ENCODE data around the gene FUT1. TPM values are rescaled to one million over a fixed set of nuclear protein-coding genes. Genes with fewer than 3 reads are reported as not detected.

The FUT1 gene
- total and polyA plus RNA-seq, 2 donors (not counting 3 experiments of a cell fraction or from before 2014, with no cell fraction given) = 1.9 to 4.8 TPM

GRCh38 chr19:48703316-48703715 is 49.1 kb downstream of the FUT1 start:
- BruUV-seq (replicated peaks) = no TSS peak
- no peak overlapping the region for H3K4me2 ChIP-seq (ENCODE audit: insufficient read depth, low read length)
- no peaks in the 10 kb centered on the region for H3K36me3 ChIP-seq (ENCODE audit: control insufficient read depth in 2 of 2, extremely low read depth in 1 of 2, insufficient read depth in 2 of 2, low read length in 2 of 2)
- dilution Hi-C loops (cut with MboI; ENCODE audit: extremely low pct_ligation_motif_present, low sequenced_read_pairs) = no loop called here
- no peaks in the 10 kb centered on the region for H3K79me2 ChIP-seq (ENCODE audit: control insufficient read depth, insufficient read depth, low read length)
- TF ChIP-seq GATA2 (IDR thresholded peaks at IDR 0.05; ENCODE audit: insufficient read depth, insufficient read length, low read depth, low read length) (no peak), MAX (IDR thresholded peaks at IDR 0.05; ENCODE audit: insufficient read depth, insufficient read length) (no peak), FOS (IDR thresholded peaks at IDR 0.05; ENCODE audit: borderline replicate concordance, insufficient read depth, low read length) (no peak), EZH2 (IDR thresholded peaks at IDR 0.05; ENCODE audit: borderline replicate concordance, low read depth, low read length, severe bottlenecking) (no peak), JUN (IDR thresholded peaks at IDR 0.05; ENCODE audit: borderline replicate concordance, insufficient read depth, insufficient read length, low read depth) (no peak), POLR2A (IDR thresholded peaks at IDR 0.05; ENCODE audit: low read depth, low read length) (no peak), CTCF (IDR thresholded peaks at IDR 0.05; ENCODE audit: extremely low read depth in 1 of 2, insufficient read depth in 1 of 2, low read depth in 1 of 2, low read length in 2 of 2) (no peak), POLR2AphosphoS5 (IDR thresholded peaks at IDR 0.05; ENCODE audit: insufficient read depth, low read depth, low read length) (no peak), MYC (IDR thresholded peaks at IDR 0.05; ENCODE audit: low read depth, low read length) (no peak)
- H3K9me3 ChIP-seq (replicated peaks; ENCODE audit: control insufficient read depth, insufficient read depth, low read length) = no peaks in the 10 kb centered on the region
- no peaks in the 10 kb centered on the region for H3K9me1 ChIP-seq (replicated peaks; ENCODE audit: control insufficient read depth, extremely low read depth, insufficient read depth, low read length)
- H4K20me1 ChIP-seq (replicated peaks; ENCODE audit: control insufficient read depth, extremely low read depth, insufficient read depth, low read length) = no peaks in the 10 kb centered on the region
- DNase-seq (ENCODE audit: low read depth, low spot score) (no peak), FAIRE-seq (no peak)
- intact Hi-C loops (cut with micrococcal nuclease) = no loop called here
- ChIA-PET CTCF (no interaction called here), POLR2A (no interaction called here)
- H3K27me3 ChIP-seq (ENCODE audit: control insufficient read depth in 2 of 2, insufficient read depth in 2 of 2, low read length in 2 of 2) = no peaks in the 10 kb centered on the region
- H3K9ac ChIP-seq (replicated peaks; ENCODE audit: extremely low read depth, insufficient read depth, low read length) = no peak overlapping the region
- H2AFZ ChIP-seq (ENCODE audit: low read depth, low read length) = no peak overlapping the region
- H3K4me1 ChIP-seq (ENCODE audit: control insufficient read depth, extremely low read depth, insufficient read depth, low read length) = no peaks in the 10 kb centered on the region
- H3K4me3 ChIP-seq (replicated peaks in 1 of 3; ENCODE audit: insufficient read depth in 1 of 3, low read depth in 1 of 3, low read length in 3 of 3) = no peak overlapping the region
- no peak overlapping the region for H3K27ac ChIP-seq (ENCODE audit: insufficient read depth, low read depth, low read length)
